Measurements from ENCODE around the gene PHKA1. TPM values are rescaled to one million over a fixed set of nuclear protein-coding genes. Genes with fewer than 3 reads are reported as not detected.

The PHKA1 gene
- total RNA-seq, 1 experiment from 2014 or later, result 15.3 TPM

DNA sequence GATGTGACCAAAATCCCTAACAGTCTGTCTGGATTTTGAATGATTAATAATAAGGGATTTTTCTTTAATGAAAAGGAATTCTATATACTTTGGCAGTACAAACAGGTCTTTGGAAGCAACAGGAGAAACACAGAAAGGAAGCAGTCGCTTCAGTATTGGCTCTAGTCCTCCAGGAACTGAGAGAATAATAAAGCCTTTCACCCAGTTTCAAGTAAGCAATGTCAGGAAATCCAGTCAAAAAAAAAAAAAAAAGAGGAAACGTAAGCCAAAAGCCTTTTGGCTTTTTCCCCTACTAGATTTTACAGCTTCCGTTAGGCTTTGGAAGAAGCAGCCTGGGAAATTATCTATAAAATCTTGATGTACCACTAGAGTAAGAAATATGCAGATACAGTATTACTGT lies 79.8 kb downstream of the PHKA1 start:
- Histone ChIP-seq H3K36me3 (ENCODE audit: control insufficient read depth in 1 of 2, insufficient read depth in 2 of 2, low read length in 2 of 2) (0 out of 4 replicates have a peak, but pooled peaks cover 0 to 3% of the 10 kb centered on the region in 2 experiments), H2AFZ (ENCODE audit: low read depth, low read length, poor library complexity, severe bottlenecking) (no peak overlapping the region), H3K9me3 (ENCODE audit: control insufficient read depth in 1 of 2, insufficient read depth in 1 of 2, low read depth in 1 of 2, low read length in 2 of 2) (no peaks in the 10 kb centered on the region), H4K20me1 (ENCODE audit: insufficient read depth) (no peaks in the 10 kb centered on the region), H3K4me1 (ENCODE audit: control insufficient read depth in 1 of 2, insufficient read depth in 2 of 2, low read length in 2 of 2) (no peaks in the 10 kb centered on the region), H3K79me2 (ENCODE audit: insufficient read depth, low read length) (no peaks in the 10 kb centered on the region), H3K9me2 (ENCODE audit: insufficient read depth) (no peaks in the 10 kb centered on the region), H3K4me2 (ENCODE audit: low read length) (no peak overlapping the region), H3K4me3 (replicated peaks in 1 of 2; ENCODE audit: low read depth in 1 of 2, low read length in 2 of 2) (no peak overlapping the region), H3K27me3 (ENCODE audit: insufficient read depth, low read length) (no peaks in the 10 kb centered on the region), H3K27ac (ENCODE audit: low read depth, low read length) (no peak overlapping the region), H3K9ac (ENCODE audit: low read length) (no peak overlapping the region)
- POLR2A ChIA-PET, result no interaction called here
- no peak for DNase-seq (ENCODE audit: low read depth, low spot score)
- CTCF ChIA-PET, result no interaction called here
- RAD21 ChIA-PET (ENCODE audit: low non-redundant PET in 1 of 2, low total read pairs in 2 of 2, uncharacterized antibody in 2 of 2, unreplicated experiment in 2 of 2), result no interaction called here
- TF ChIP-seq SRF (IDR thresholded peaks at IDR 0.05; ENCODE audit: low read depth) (no peak), SIN3A (IDR thresholded peaks at IDR 0.05; ENCODE audit: low read depth) (no peak), CBX3 (IDR thresholded peaks at IDR 0.05; ENCODE audit: low read depth) (no peak), CTCF (IDR thresholded peaks at IDR 0.05 in 2 of 3, conservative IDR thresholded peaks at IDR 0.05 in 1 of 3; ENCODE audit: borderline replicate concordance in 1 of 3, insufficient read depth in 1 of 3, low read depth in 2 of 3, low read length in 2 of 3) (no peak), ELF1 (IDR thresholded peaks at IDR 0.05; ENCODE audit: borderline replicate concordance, low read depth) (no peak), EZH2 (IDR thresholded peaks at IDR 0.05) (no peak), SP1 (IDR thresholded peaks at IDR 0.05; ENCODE audit: low read depth) (no peak), FOSL1 (IDR thresholded peaks at IDR 0.05; ENCODE audit: low read depth) (no peak), POLR2AphosphoS5 (IDR thresholded peaks at IDR 0.05; ENCODE audit: low read depth, low read length) (no peak)
- TF ChIP-seq, protein P1, sequence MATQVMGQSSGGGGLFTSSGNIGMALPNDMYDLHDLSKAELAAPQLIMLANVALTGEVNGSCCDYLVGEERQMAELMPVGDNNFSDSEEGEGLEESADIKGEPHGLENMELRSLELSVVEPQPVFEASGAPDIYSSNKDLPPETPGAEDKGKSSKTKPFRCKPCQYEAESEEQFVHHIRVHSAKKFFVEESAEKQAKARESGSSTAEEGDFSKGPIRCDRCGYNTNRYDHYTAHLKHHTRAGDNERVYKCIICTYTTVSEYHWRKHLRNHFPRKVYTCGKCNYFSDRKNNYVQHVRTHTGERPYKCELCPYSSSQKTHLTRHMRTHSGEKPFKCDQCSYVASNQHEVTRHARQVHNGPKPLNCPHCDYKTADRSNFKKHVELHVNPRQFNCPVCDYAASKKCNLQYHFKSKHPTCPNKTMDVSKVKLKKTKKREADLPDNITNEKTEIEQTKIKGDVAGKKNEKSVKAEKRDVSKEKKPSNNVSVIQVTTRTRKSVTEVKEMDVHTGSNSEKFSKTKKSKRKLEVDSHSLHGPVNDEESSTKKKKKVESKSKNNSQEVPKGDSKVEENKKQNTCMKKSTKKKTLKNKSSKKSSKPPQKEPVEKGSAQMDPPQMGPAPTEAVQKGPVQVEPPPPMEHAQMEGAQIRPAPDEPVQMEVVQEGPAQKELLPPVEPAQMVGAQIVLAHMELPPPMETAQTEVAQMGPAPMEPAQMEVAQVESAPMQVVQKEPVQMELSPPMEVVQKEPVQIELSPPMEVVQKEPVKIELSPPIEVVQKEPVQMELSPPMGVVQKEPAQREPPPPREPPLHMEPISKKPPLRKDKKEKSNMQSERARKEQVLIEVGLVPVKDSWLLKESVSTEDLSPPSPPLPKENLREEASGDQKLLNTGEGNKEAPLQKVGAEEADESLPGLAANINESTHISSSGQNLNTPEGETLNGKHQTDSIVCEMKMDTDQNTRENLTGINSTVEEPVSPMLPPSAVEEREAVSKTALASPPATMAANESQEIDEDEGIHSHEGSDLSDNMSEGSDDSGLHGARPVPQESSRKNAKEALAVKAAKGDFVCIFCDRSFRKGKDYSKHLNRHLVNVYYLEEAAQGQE (IDR thresholded peaks at IDR 0.05; ENCODE audit: low read depth), result no peak
- TF ChIP-seq, protein P2, sequence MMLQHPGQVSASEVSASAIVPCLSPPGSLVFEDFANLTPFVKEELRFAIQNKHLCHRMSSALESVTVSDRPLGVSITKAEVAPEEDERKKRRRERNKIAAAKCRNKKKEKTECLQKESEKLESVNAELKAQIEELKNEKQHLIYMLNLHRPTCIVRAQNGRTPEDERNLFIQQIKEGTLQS (IDR thresholded peaks at IDR 0.05), result no peak
- BruUV-seq (replicated peaks), result no TSS peak
- intact Hi-C loops (cut with micrococcal nuclease), result no loop called here
- no peak for ATAC-seq
